ENCODE results near the gene CCNG1. TPM values are rescaled to one million over a fixed set of nuclear protein-coding genes. Genes with fewer than 3 reads are reported as not detected.
A peak's percentile ranks its signal among the peaks of the same experiment; 100 is the strongest.

Gene CCNG1
- total RNA-seq, 2 donors from 2014 or later: 107 to 181 TPM

GRCh38 chr5:163459819-163460561 lies 22.6 kb downstream of the CCNG1 start, which contains the start of gene NUDCD2:
Gene NUDCD2, minus strand, starts transcription at chr5:163460102. Its CDS starts 52 bp downstream, at chr5:163460050.
- under 1% methylated on average over 49 of the region's 59 CpGs for WGBS
- peak within 1 kb of the TSS; percentile 59 to 63 for H3K4me3 ChIP-seq
- peak; percentile 89 for TF ChIP-seq POLR2AphosphoS5 (IDR thresholded peaks at IDR 0.05)
- peak; percentile 71 for TF ChIP-seq POLR2A (IDR thresholded peaks at IDR 0.05)
- peak in 3 of 4 experiments; percentile 22 to 49 (median 24) for TF ChIP-seq CTCF (IDR thresholded peaks at IDR 0.05)
- peak; percentile 96 for DNase-seq (ENCODE audit: low spot score)
- no peaks in the 10 kb centered on the region for H3K4me1 ChIP-seq (replicated peaks)
- H3K36me3 ChIP-seq: no peaks in the 10 kb centered on the region
- H3K9me3 ChIP-seq: no peaks in the 10 kb centered on the region
- no peaks in the 10 kb centered on the region for H3K27me3 ChIP-seq (replicated peaks; ENCODE audit: insufficient read depth)
- intact Hi-C loops (cut with DNase I): loop anchor here (1.0 kb wide), 1 partner anchor 43 kb away; no protein-coding TSS in a partner anchor
- peak within 1 kb of the TSS; percentile 93 to 94 for H3K27ac ChIP-seq

- no peaks in the 10 kb centered on the region for H3K36me3 ChIP-seq
- intact Hi-C loops (cut with DNase I): loop anchor here (1.0 kb wide), 1 partner anchor 43 kb away; no protein-coding TSS in a partner anchor
- H3K27ac ChIP-seq: peak within 1 kb of the TSS; percentile 93 to 94
- DNase-seq (ENCODE audit: low spot score): no peak
- H3K9me3 ChIP-seq: no peaks in the 10 kb centered on the region
- H3K27me3 ChIP-seq (replicated peaks; ENCODE audit: insufficient read depth): no peaks in the 10 kb centered on the region
- TF ChIP-seq POLR2A (IDR thresholded peaks at IDR 0.05): no peak
- TF ChIP-seq CTCF (IDR thresholded peaks at IDR 0.05): peak in 1 of 4 experiments; percentile 5
- no peaks in the 10 kb centered on the region for H3K4me1 ChIP-seq (replicated peaks)
- under 1% methylated on average over 23 of the region's 23 CpGs for WGBS
- H3K4me3 ChIP-seq: peak within 1 kb of the TSS; percentile 59 to 63
Observed at GRCh38 chr5:163460562-163461171, 23.3 kb downstream of the CCNG1 start, which contains the start of gene HMMR. Gene HMMR, plus strand, starts transcription at chr5:163460632. Its CDS starts 61 bp downstream, at chr5:163460693.

- Histone ChIP-seq H3K27me3 (replicated peaks; ENCODE audit: insufficient read depth) (no peaks in the 10 kb centered on the region), H3K9me3 (no peaks in the 10 kb centered on the region), H3K27ac (no peak overlapping the region), H3K4me1 (replicated peaks) (no peaks in the 10 kb centered on the region), H3K36me3 (no peaks in the 10 kb centered on the region), H3K4me3 (no peak overlapping the region)
- intact Hi-C loops (cut with DNase I): no loop called here
- TF ChIP-seq POLR2AphosphoS5 (IDR thresholded peaks at IDR 0.05): no peak
- TF ChIP-seq CTCF (IDR thresholded peaks at IDR 0.05): no peak
- TF ChIP-seq POLR2A (IDR thresholded peaks at IDR 0.05): no peak
- DNase-seq (ENCODE audit: low spot score): no peak
Observed at GRCh38 chr5:163463063-163463435, 25.7 kb downstream of the CCNG1 start.

GRCh38 chr5:163467682-163468081 lies 30.3 kb downstream of the CCNG1 start:
- WGBS: 46% methylated on average over 4 of the region's 4 CpGs
- Histone ChIP-seq H3K9me3 (no peaks in the 10 kb centered on the region), H3K36me3 (no peaks in the 10 kb centered on the region), H3K27me3 (replicated peaks; ENCODE audit: insufficient read depth) (no peaks in the 10 kb centered on the region), H3K4me1 (replicated peaks) (no peaks in the 10 kb centered on the region), H3K4me3 (no peak overlapping the region), H3K27ac (no peak overlapping the region)
- no peak for DNase-seq (ENCODE audit: low spot score)
- TF ChIP-seq CTCF (IDR thresholded peaks at IDR 0.05) (no peak), POLR2AphosphoS5 (IDR thresholded peaks at IDR 0.05) (no peak), POLR2A (IDR thresholded peaks at IDR 0.05) (no peak)
- intact Hi-C loops (cut with DNase I): no loop called here
